SKM-1 treated with dmso at 0.1 percent for 144 hours (cell line): ENCODE data around the gene CLC.
"Not testable (repeated sequence)": the region's sequence is repeated elsewhere in the genome, so short reads cannot be mapped to it uniquely, and the experiment has no call there.

ENCODE experiments used
- DNase-seq: peaks from one replicate; lab custom pipeline; 2025; ENCODE audit not compliant: unreplicated experiment; lab: John Stamatoyannopoulos, UW

The CLC gene

GRCh38 chr19:39737891-39738290 is at the start of gene CLC:
Gene CLC, minus strand, starts transcription at chr19:39738029. Its CDS starts 77 bp downstream, at chr19:39737952.
- no peak for DNase-seq

- DNase-seq, result no peak
These were observed 43.1 kb upstream of the CLC start for GRCh38 chr19:39780894-39781293.

- DNase-seq, result no peak
These were observed 40.9 kb upstream of the CLC start, which contains the start of gene LEUTX for GRCh38 chr19:39778763-39779162. Gene LEUTX, plus strand, starts transcription at chr19:39778854. Its CDS starts 67 bp downstream, at chr19:39778921.

- no peak for DNase-seq
These were observed 31.0 kb upstream of the CLC start for GRCh38 chr19:39768786-39769185.

- DNase-seq, result no peak
These were observed 30.5 kb upstream of the CLC start for GRCh38 chr19:39768334-39768733.

GRCh38 chr19:39765091-39766076 is 27.6 kb upstream of the CLC start:
- DNase-seq, result no peak

- not testable (repeated sequence) for DNase-seq
These were observed 24.0 kb upstream of the CLC start for GRCh38 chr19:39761851-39762250.

GRCh38 chr19:39759457-39760184 is 21.8 kb upstream of the CLC start:
- peak; percentile 64 for DNase-seq

GRCh38 chr19:39754971-39755370 is 17.1 kb upstream of the CLC start:
- peak; percentile 72 for DNase-seq

GRCh38 chr19:39754544-39754943 is 16.7 kb upstream of the CLC start:
- no peak for DNase-seq

GRCh38 chr19:39752795-39753194 is 15.0 kb upstream of the CLC start:
- DNase-seq, result no peak

GRCh38 chr19:39752390-39752789 is 14.6 kb upstream of the CLC start:
- no peak for DNase-seq

GRCh38 chr19:39749981-39750380 is 12.2 kb upstream of the CLC start:
- peak; percentile 65 for DNase-seq

- DNase-seq, result no peak
These were observed 9.2 kb upstream of the CLC start for GRCh38 chr19:39746836-39747529.

GRCh38 chr19:39745643-39746042 is 7.8 kb upstream of the CLC start:
- DNase-seq, result peak; percentile 94

GRCh38 chr19:39740395-39740794 is 2.6 kb upstream of the CLC start:
- no peak for DNase-seq

- DNase-seq, result peak; percentile 83
These were observed 985 bp upstream of the CLC start for GRCh38 chr19:39738814-39739213.

GRCh38 chr19:39737351-39737750 is 478 bp downstream of the CLC start:
- DNase-seq, result no peak

- no peak for DNase-seq
These were observed 1.7 kb downstream of the CLC start for GRCh38 chr19:39736088-39736487.

- no peak for DNase-seq
These were observed 2.1 kb downstream of the CLC start for GRCh38 chr19:39735688-39736087.

GRCh38 chr19:39733841-39734240 is 4.0 kb downstream of the CLC start:
- DNase-seq, result no peak
